Measurements from ENCODE around the gene EFCAB6. TPM values are rescaled to one million over a fixed set of nuclear protein-coding genes. Genes with fewer than 3 reads are reported as not detected.

Gene EFCAB6
- total RNA-seq, 6 experiments from 2014 or later = 0.29 to 1.5 (median 0.93) TPM

GRCh38 chr22:43507235-43507634, 304.9 kb downstream of the EFCAB6 start:
- peak in 1 of 3 donors; percentile 40 for DNase-seq
- no peak for ATAC-seq
- no peak overlapping the region for H3K27ac ChIP-seq
- no peaks in the 10 kb centered on the region for H3K4me1 ChIP-seq
- no peak overlapping the region for H3K4me3 ChIP-seq
- H3K36me3 ChIP-seq = no peaks in the 10 kb centered on the region
- no peaks in the 10 kb centered on the region for H3K9me3 ChIP-seq
- 79% methylated on average over 5 of the region's 8 CpGs for WGBS (ENCODE audit: insufficient coverage, low coverage, low lambda C conversion rate, missing lambda C conversion rate)
- TF ChIP-seq POLR2A (IDR thresholded peaks at IDR 0.05) = no peak
- TF ChIP-seq, protein P1, sequence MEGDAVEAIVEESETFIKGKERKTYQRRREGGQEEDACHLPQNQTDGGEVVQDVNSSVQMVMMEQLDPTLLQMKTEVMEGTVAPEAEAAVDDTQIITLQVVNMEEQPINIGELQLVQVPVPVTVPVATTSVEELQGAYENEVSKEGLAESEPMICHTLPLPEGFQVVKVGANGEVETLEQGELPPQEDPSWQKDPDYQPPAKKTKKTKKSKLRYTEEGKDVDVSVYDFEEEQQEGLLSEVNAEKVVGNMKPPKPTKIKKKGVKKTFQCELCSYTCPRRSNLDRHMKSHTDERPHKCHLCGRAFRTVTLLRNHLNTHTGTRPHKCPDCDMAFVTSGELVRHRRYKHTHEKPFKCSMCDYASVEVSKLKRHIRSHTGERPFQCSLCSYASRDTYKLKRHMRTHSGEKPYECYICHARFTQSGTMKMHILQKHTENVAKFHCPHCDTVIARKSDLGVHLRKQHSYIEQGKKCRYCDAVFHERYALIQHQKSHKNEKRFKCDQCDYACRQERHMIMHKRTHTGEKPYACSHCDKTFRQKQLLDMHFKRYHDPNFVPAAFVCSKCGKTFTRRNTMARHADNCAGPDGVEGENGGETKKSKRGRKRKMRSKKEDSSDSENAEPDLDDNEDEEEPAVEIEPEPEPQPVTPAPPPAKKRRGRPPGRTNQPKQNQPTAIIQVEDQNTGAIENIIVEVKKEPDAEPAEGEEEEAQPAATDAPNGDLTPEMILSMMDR (IDR thresholded peaks at IDR 0.05) = no peak
- intact Hi-C loops (cut with DNase I) = no loop called here
- H3K27me3 ChIP-seq = no peaks in the 10 kb centered on the region

- DNase-seq = peak in 1 of 3 donors; percentile 26
Measured at GRCh38 chr22:43506487-43506886, 305.6 kb downstream of the EFCAB6 start.

GRCh38 chr22:43505896-43506295, 306.2 kb downstream of the EFCAB6 start:
- Histone ChIP-seq H3K27me3 (no peaks in the 10 kb centered on the region), H3K36me3 (no peaks in the 10 kb centered on the region), H3K27ac (no peak overlapping the region), H3K4me1 (no peaks in the 10 kb centered on the region), H3K9me3 (no peaks in the 10 kb centered on the region), H3K4me3 (no peak overlapping the region)
- intact Hi-C loops (cut with DNase I) = no loop called here
- WGBS (ENCODE audit: insufficient coverage, low coverage, low lambda C conversion rate, missing lambda C conversion rate) = 60% methylated on average over 1 of the region's 8 CpGs
- ATAC-seq = no peak
- no peak for TF ChIP-seq POLR2A (IDR thresholded peaks at IDR 0.05)
- TF ChIP-seq, protein P1 (IDR thresholded peaks at IDR 0.05) = no peak
- no peak for DNase-seq

More at GRCh38 chr22:43506487-43506886, 305.6 kb downstream of the EFCAB6 start:
- ATAC-seq = no peak
- H3K27ac ChIP-seq = no peak overlapping the region
- no peaks in the 10 kb centered on the region for H3K27me3 ChIP-seq
- H3K9me3 ChIP-seq = no peaks in the 10 kb centered on the region
- WGBS (ENCODE audit: insufficient coverage, low coverage, low lambda C conversion rate, missing lambda C conversion rate) = 89% methylated on average over 1 of the region's 12 CpGs
- TF ChIP-seq, protein P1 (IDR thresholded peaks at IDR 0.05) = no peak
- TF ChIP-seq POLR2A (IDR thresholded peaks at IDR 0.05) = no peak
- intact Hi-C loops (cut with DNase I) = no loop called here
- no peaks in the 10 kb centered on the region for H3K36me3 ChIP-seq
- H3K4me3 ChIP-seq = no peak overlapping the region
- H3K4me1 ChIP-seq = no peaks in the 10 kb centered on the region

- Histone ChIP-seq H3K4me1 (no peaks in the 10 kb centered on the region), H3K36me3 (no peaks in the 10 kb centered on the region), H3K27ac (no peak overlapping the region), H3K27me3 (no peaks in the 10 kb centered on the region), H3K4me3 (no peak overlapping the region), H3K9me3 (no peaks in the 10 kb centered on the region)
- TF ChIP-seq POLR2A (IDR thresholded peaks at IDR 0.05) = no peak
- TF ChIP-seq, protein P1 (IDR thresholded peaks at IDR 0.05) = no peak
- ATAC-seq (no peak), DNase-seq (peak in 1 of 3 donors; percentile 52)
- intact Hi-C loops (cut with DNase I) = no loop called here
- 90% methylated on average over 7 of the region's 14 CpGs for WGBS (ENCODE audit: insufficient coverage, low coverage, low lambda C conversion rate, missing lambda C conversion rate)
Measured at GRCh38 chr22:43505423-43505822, 306.7 kb downstream of the EFCAB6 start.

Data from right lobe of liver (tissue), 6 donors.